Inflammatory macrophage treated with lipopolysaccharide for 1 hour (primary cell): ENCODE measurements around the gene TRMU.
"Not testable (repeated sequence)": the region's sequence is repeated elsewhere in the genome, so short reads cannot be mapped to it uniquely, and the experiment has no call there.

Experiments
- DNase-seq, 2 donors: peaks; one replicate each; pipeline ENCODE4 v3.0.0-alpha.2; 2020 to 2022

Gene TRMU

GRCh38 chr22:46390652-46391301, 55.3 kb downstream of the TRMU start:
- no peak for DNase-seq

- DNase-seq, result no peak
Measured at GRCh38 chr22:46391486-46392136, 56.1 kb downstream of the TRMU start.

GRCh38 chr22:46392137-46392844, 56.8 kb downstream of the TRMU start:
- no peak for DNase-seq

- no peak for DNase-seq
Measured at GRCh38 chr22:46393873-46394272, 58.4 kb downstream of the TRMU start.

- no peak for DNase-seq
Measured at GRCh38 chr22:46394622-46395021, 59.1 kb downstream of the TRMU start.

GRCh38 chr22:46395145-46395544, 59.6 kb downstream of the TRMU start:
- DNase-seq, result no peak

GRCh38 chr22:46397049-46397448, 61.5 kb downstream of the TRMU start:
- not testable (repeated sequence) for DNase-seq

GRCh38 chr22:46397514-46397913, 62.0 kb downstream of the TRMU start:
- DNase-seq, result no peak

GRCh38 chr22:46397951-46398350, 62.4 kb downstream of the TRMU start:
- DNase-seq, result no peak

GRCh38 chr22:46399251-46400024, 63.9 kb downstream of the TRMU start:
- no peak for DNase-seq

GRCh38 chr22:46401370-46401769, 65.9 kb downstream of the TRMU start:
- no peak for DNase-seq

GRCh38 chr22:46402505-46402904, 67.0 kb downstream of the TRMU start:
- no peak for DNase-seq

GRCh38 chr22:46403880-46404279, 68.4 kb downstream of the TRMU start:
- not testable (repeated sequence) for DNase-seq

- DNase-seq, result no peak
Measured at GRCh38 chr22:46405901-46406300, 70.4 kb downstream of the TRMU start.

- no peak for DNase-seq
Measured at GRCh38 chr22:46406349-46406748, 70.8 kb downstream of the TRMU start.

- no peak for DNase-seq
Measured at GRCh38 chr22:46406791-46407190, 71.3 kb downstream of the TRMU start.
